HepG2 (cell line): ENCODE results near the gene KRT14. TPM values are rescaled to one million over a fixed set of nuclear protein-coding genes. Genes with fewer than 3 reads are reported as not detected.

Experiments
- ATAC-seq: fragments of 200-7000 bp; cut with Tn5 transposase; 3 replicates; pipeline ENCODE4 v1.9.1; 2020; ENCODE audit warnings: mild to moderate bottlenecking, moderate library complexity
- BruUV-seq: library from RNA; stranded (reverse); fragments of 400-500 nt; replicated peaks from 2 replicates; lab custom pipeline; 2021; lab: Mats Ljungman, UMichigan
- CTCF ChIA-PET: fragments of 300-600 bp; formaldehyde crosslinking; extraction: SDS; loops from one replicate; lab custom pipeline; 2021; ENCODE audit warnings: low total read pairs, inconsistent platforms, low intra/inter-chr PET ratio; lab: Yijun Ruan, JAX
- POLR2A ChIA-PET: fragments of 350-600 bp; sonication (Branson Sonifier 250); formaldehyde crosslinking; loops from one replicate; lab custom pipeline; 2020; ENCODE audit warnings: antibody characterized with exemption, inconsistent platforms; lab: Yijun Ruan, JAX
- DNase-seq: peaks from one replicate; pipeline ENCODE4 v3.0.0-alpha.2; 2015; ENCODE audit warnings: low spot score
- FAIRE-seq: peaks from 3 replicates; lab custom pipeline; 2011; peaks lifted over from hg19 to GRCh38; lab: Jason Lieb, UNC
- H2AFZ ChIP-seq: one replicate; pipeline ENCODE4 v1.6.1; 2011; ENCODE audit warnings: low read length, inconsistent platforms
- H3K27ac ChIP-seq: fragments of 300-600 bp; 3 replicates; pipeline ENCODE4 v1.8.0; 2011; ENCODE audit warnings: mixed run types, mild to moderate bottlenecking, mixed read lengths, low read length, inconsistent platforms; ENCODE audit not compliant: insufficient read depth; ENCODE audit errors: extremely low read length
- H3K27me3 ChIP-seq, 2 experiments: fragments of 200-600 bp in 1 of 2; 2 replicates in 1 of 2; 3 replicates in 1 of 2; pipeline versions ENCODE4 v1.6.0 to v1.8.0; 2011; ENCODE audit warnings: low read length in 2 of 2, mild to moderate bottlenecking in 2 of 2, moderate library complexity in 2 of 2, inconsistent platforms in 1 of 2; ENCODE audit not compliant: insufficient read depth in 2 of 2, control insufficient read depth in 1 of 2
- H3K36me3 ChIP-seq, 2 experiments: fragments of 200-600 bp in 1 of 2; replicated peaks in 1 of 2; 2 replicates in 1 of 2; 3 replicates in 1 of 2; pipeline versions ENCODE4 v1.5.1 to v1.8.0; 2011; ENCODE audit warnings: low read length in 2 of 2, inconsistent platforms in 1 of 2; ENCODE audit not compliant: insufficient read depth in 2 of 2, control insufficient read depth in 1 of 2
- H3K4me1 ChIP-seq: 2 replicates; pipeline ENCODE4 v1.5.1; 2012; ENCODE audit warnings: low read length, inconsistent platforms; ENCODE audit not compliant: insufficient read depth
- H3K4me2 ChIP-seq: 2 replicates; pipeline ENCODE4 v1.6.0; 2011; ENCODE audit warnings: low read depth, low read length, inconsistent platforms
- H3K4me3 ChIP-seq, 3 experiments: fragments of 200-600 bp in 1 of 3; sonication (generic), shearing (Covaris generic) in 1 of 3; replicated peaks in 1 of 3; 2 replicates each; pipeline ENCODE4 v1.5.1; 2011 to 2016; ENCODE audit warnings: low read length in 3 of 3, inconsistent platforms in 2 of 3, low read depth in 2 of 3, mild to moderate bottlenecking in 2 of 3, control low read depth in 1 of 3, mixed read lengths in 1 of 3; ENCODE audit not compliant: insufficient read depth in 1 of 3
- H3K79me2 ChIP-seq: one replicate; pipeline ENCODE4 v1.6.1; 2011; ENCODE audit warnings: low read length, inconsistent platforms; ENCODE audit not compliant: insufficient read depth
- H3K9ac ChIP-seq: 2 replicates; pipeline ENCODE4 v1.6.0; 2011; ENCODE audit warnings: mild to moderate bottlenecking, low read depth, low read length, inconsistent platforms; ENCODE audit not compliant: insufficient read depth
- H3K9me3 ChIP-seq: 2 replicates; pipeline ENCODE4 v1.5.1; 2012; ENCODE audit warnings: mild to moderate bottlenecking, low read length
- H4K20me1 ChIP-seq: 2 replicates; pipeline ENCODE4 v1.6.0; 2011; ENCODE audit warnings: inconsistent platforms, mild to moderate bottlenecking, low read length, moderate library complexity; ENCODE audit not compliant: insufficient read depth
- ATF7-NPFF ChIP-seq: sonication (generic); formaldehyde crosslinking; IDR thresholded peaks from 2 replicates; pipeline ENCODE4 v1.8.1; 2023; ENCODE audit warnings: mild to moderate bottlenecking, low read depth, missing genetic modification reagents, moderate library complexity
- CENPBD1 ChIP-seq: sonication (generic); formaldehyde crosslinking; IDR thresholded peaks from 2 replicates; pipeline ENCODE4 v1.8.0; 2022; ENCODE audit warnings: missing genetic modification reagents, low read depth, mild to moderate bottlenecking, borderline replicate concordance
- MAF1 ChIP-seq: sonication (generic); formaldehyde crosslinking; IDR thresholded peaks from 2 replicates; pipeline ENCODE4 v1.5.0; 2020; ENCODE audit warnings: missing genetic modification reagents, borderline replicate concordance
- MYC ChIP-seq: sonication (generic); formaldehyde crosslinking; IDR thresholded peaks from 2 replicates; pipeline ENCODE4 v1.9.0; 2021; ENCODE audit warnings: missing genetic modification reagents, borderline replicate concordance
- TARDBP ChIP-seq: sonication (generic); formaldehyde crosslinking; IDR thresholded peaks from 2 replicates; pipeline ENCODE4 v1.8.0; 2022; ENCODE audit warnings: mild to moderate bottlenecking, missing genetic modification reagents
- TEAD3 ChIP-seq: optimal IDR thresholded peaks from 2 replicates; pipeline ENCODE3; 2016; ENCODE audit warnings: borderline replicate concordance
- ZKSCAN1 ChIP-seq: fragments of 150-350 bp; IDR thresholded peaks from 2 replicates; pipeline ENCODE4 v1.6.1; 2014; ENCODE audit warnings: low read length
- ZNF160 ChIP-seq: sonication (generic); formaldehyde crosslinking; IDR thresholded peaks from 2 replicates; pipeline ENCODE4 v1.8.0; 2022; ENCODE audit warnings: mild to moderate bottlenecking, inconsistent platforms, missing genetic modification reagents
- WGBS: methylation state at CpG from one replicate; pipeline ENCODE4 v1.1.6; 2017; ENCODE audit warnings: low lambda C conversion rate; 5-methylcytosine and 5-hydroxymethylcytosine counted together
- in situ Hi-C: cut with HindIII; loops from 2 replicates; pipeline ENCODE4 v1.10.0; 2017; ENCODE audit warnings: low pct_unique_long_range_greater_than_20kb; ENCODE audit not compliant: extremely low pct_ligation_motif_present
- intact Hi-C: fragments of 100-400 bp; cut with micrococcal nuclease; formaldehyde crosslinking; loops from one replicate; pipeline ENCODE4 v1.10.0; 2022; ENCODE audit not compliant: unreplicated experiment
- polyA plus RNA-seq, 8 experiments: library from polyadenylated mRNA; depleted of rRNA in 3 of 8; stranded (reverse) in 7 of 8; unstranded in 1 of 8; fragments of >200 nt; fragmentation: Illumina TruSeq in 4 of 8; extraction: Trizol in 4 of 8; gene quantifications; 2 replicates each; pipeline versions ENCODE4 v1.2.1 to v1.2.3, GENCODE V29; 2011 to 2016; ENCODE audit warnings: low read depth in 4 of 8, missing spikeins in 1 of 8, mixed read lengths in 1 of 8; ENCODE audit not compliant: insufficient read depth in 1 of 8
- total RNA-seq, 5 experiments: library from RNA; depleted of rRNA; stranded (reverse); fragments of >200 nt; fragmentation: Illumina TruSeq; extraction: Trizol; gene quantifications; 2 replicates each; pipeline ENCODE4 v1.2.3, GENCODE V29; 2016; ENCODE audit warnings: low read depth in 1 of 5
- TF ChIP-seq, protein P1 (sequence below): sonication (generic); formaldehyde crosslinking; IDR thresholded peaks from 2 replicates; pipeline ENCODE4 v1.8.1; 2022; ENCODE audit warnings: mild to moderate bottlenecking, missing genetic modification reagents
- TF ChIP-seq, protein P2 (sequence below): sonication (generic); formaldehyde crosslinking; IDR thresholded peaks from 2 replicates; pipeline ENCODE4 v1.8.0; 2023; ENCODE audit warnings: mild to moderate bottlenecking, missing genetic modification reagents
- TF ChIP-seq, protein P3 (sequence below): sonication (generic); formaldehyde crosslinking; IDR thresholded peaks from 2 replicates; pipeline ENCODE4 v1.4.0; 2020; ENCODE audit warnings: missing genetic modification reagents
- TF ChIP-seq, protein P4 (sequence below): sonication (generic); formaldehyde crosslinking; IDR thresholded peaks from one replicate; pipeline ENCODE4 v1.5.1; 2020; ENCODE audit warnings: mild to moderate bottlenecking, missing genetic modification reagents; ENCODE audit errors: not compliant biosample characterization

Gene KRT14
- total and polyA plus RNA-seq, 2 of the 13 experiments (the other 11 are each of a cell fraction or from before 2014, with no cell fraction given): 0.09 TPM; not detected in 1

DNA sequence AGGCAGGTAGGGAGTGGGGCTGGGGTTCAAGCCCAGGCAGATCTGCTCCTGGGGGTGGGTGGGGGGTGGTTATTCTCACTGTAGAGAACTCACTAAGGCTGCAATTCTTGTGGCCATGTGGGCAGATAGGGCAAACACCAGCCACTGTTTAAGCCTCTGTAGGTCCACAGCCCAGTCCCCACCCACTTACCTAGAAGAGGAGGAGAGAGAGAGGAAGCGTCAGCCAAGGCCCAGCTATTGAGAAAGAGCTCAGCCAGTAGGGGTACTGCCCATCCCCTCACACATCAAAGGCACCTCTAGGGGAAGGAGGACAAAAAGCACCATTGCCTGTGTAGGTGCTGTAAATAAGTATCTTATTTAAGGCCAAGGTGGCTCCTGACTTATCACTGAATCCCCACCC lies 13.0 kb upstream of the KRT14 start:
- no TSS peak for BruUV-seq
- Histone ChIP-seq H3K4me1 (no peaks in the 10 kb centered on the region), H3K4me2 (no peak overlapping the region), H3K27ac (no peak overlapping the region), H2AFZ (no peak overlapping the region), H3K27me3 (peaks cover 0 to 6% of the 10 kb centered on the region in 2 experiments; a peak in 1 of 5 replicates), H4K20me1 (no peaks in the 10 kb centered on the region), H3K9me3 (no peaks in the 10 kb centered on the region), H3K36me3 (no peaks in the 10 kb centered on the region), H3K9ac (no peak overlapping the region), H3K4me3 (no peak overlapping the region), H3K79me2 (no peaks in the 10 kb centered on the region)
- intact Hi-C loops (loop anchor here (10.0 kb wide), 1 partner anchor 65 kb away; no protein-coding TSS in a partner anchor), in situ Hi-C loops (no loop called here)
- DNase-seq (no peak), FAIRE-seq (no peak), ATAC-seq (no peak)
- 0% methylated on average over 1 of the region's 1 CpG for WGBS
- POLR2A ChIA-PET: no interaction called here
- CTCF ChIA-PET: no interaction called here
- TF ChIP-seq CENPBD1 (CRISPR knock-in tag) (no peak), ZKSCAN1 (no peak), ZNF160 (no peak), MAF1 (CRISPR knock-in tag) (no peak), MYC (CRISPR knock-in tag) (no peak), ATF7-NPFF (no peak), TARDBP (CRISPR knock-in tag) (no peak), TEAD3 (no peak)
- TF ChIP-seq, protein P1, sequence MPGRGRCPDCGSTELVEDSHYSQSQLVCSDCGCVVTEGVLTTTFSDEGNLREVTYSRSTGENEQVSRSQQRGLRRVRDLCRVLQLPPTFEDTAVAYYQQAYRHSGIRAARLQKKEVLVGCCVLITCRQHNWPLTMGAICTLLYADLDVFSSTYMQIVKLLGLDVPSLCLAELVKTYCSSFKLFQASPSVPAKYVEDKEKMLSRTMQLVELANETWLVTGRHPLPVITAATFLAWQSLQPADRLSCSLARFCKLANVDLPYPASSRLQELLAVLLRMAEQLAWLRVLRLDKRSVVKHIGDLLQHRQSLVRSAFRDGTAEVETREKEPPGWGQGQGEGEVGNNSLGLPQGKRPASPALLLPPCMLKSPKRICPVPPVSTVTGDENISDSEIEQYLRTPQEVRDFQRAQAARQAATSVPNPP (CRISPR knock-in tag): no peak
- TF ChIP-seq, protein P2, sequence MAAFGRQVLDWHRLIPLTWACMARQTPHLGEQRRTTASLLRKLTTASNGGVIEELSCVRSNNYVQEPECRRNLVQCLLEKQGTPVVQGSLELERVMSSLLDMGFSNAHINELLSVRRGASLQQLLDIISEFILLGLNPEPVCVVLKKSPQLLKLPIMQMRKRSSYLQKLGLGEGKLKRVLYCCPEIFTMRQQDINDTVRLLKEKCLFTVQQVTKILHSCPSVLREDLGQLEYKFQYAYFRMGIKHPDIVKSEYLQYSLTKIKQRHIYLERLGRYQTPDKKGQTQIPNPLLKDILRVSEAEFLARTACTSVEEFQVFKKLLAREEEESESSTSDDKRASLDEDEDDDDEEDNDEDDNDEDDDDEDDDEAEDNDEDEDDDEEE: no peak
- TF ChIP-seq, protein P3, sequence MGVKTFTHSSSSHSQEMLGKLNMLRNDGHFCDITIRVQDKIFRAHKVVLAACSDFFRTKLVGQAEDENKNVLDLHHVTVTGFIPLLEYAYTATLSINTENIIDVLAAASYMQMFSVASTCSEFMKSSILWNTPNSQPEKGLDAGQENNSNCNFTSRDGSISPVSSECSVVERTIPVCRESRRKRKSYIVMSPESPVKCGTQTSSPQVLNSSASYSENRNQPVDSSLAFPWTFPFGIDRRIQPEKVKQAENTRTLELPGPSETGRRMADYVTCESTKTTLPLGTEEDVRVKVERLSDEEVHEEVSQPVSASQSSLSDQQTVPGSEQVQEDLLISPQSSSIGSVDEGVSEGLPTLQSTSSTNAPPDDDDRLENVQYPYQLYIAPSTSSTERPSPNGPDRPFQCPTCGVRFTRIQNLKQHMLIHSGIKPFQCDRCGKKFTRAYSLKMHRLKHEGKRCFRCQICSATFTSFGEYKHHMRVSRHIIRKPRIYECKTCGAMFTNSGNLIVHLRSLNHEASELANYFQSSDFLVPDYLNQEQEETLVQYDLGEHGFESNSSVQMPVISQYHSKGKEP (CRISPR knock-in tag): no peak
- TF ChIP-seq, protein P4, sequence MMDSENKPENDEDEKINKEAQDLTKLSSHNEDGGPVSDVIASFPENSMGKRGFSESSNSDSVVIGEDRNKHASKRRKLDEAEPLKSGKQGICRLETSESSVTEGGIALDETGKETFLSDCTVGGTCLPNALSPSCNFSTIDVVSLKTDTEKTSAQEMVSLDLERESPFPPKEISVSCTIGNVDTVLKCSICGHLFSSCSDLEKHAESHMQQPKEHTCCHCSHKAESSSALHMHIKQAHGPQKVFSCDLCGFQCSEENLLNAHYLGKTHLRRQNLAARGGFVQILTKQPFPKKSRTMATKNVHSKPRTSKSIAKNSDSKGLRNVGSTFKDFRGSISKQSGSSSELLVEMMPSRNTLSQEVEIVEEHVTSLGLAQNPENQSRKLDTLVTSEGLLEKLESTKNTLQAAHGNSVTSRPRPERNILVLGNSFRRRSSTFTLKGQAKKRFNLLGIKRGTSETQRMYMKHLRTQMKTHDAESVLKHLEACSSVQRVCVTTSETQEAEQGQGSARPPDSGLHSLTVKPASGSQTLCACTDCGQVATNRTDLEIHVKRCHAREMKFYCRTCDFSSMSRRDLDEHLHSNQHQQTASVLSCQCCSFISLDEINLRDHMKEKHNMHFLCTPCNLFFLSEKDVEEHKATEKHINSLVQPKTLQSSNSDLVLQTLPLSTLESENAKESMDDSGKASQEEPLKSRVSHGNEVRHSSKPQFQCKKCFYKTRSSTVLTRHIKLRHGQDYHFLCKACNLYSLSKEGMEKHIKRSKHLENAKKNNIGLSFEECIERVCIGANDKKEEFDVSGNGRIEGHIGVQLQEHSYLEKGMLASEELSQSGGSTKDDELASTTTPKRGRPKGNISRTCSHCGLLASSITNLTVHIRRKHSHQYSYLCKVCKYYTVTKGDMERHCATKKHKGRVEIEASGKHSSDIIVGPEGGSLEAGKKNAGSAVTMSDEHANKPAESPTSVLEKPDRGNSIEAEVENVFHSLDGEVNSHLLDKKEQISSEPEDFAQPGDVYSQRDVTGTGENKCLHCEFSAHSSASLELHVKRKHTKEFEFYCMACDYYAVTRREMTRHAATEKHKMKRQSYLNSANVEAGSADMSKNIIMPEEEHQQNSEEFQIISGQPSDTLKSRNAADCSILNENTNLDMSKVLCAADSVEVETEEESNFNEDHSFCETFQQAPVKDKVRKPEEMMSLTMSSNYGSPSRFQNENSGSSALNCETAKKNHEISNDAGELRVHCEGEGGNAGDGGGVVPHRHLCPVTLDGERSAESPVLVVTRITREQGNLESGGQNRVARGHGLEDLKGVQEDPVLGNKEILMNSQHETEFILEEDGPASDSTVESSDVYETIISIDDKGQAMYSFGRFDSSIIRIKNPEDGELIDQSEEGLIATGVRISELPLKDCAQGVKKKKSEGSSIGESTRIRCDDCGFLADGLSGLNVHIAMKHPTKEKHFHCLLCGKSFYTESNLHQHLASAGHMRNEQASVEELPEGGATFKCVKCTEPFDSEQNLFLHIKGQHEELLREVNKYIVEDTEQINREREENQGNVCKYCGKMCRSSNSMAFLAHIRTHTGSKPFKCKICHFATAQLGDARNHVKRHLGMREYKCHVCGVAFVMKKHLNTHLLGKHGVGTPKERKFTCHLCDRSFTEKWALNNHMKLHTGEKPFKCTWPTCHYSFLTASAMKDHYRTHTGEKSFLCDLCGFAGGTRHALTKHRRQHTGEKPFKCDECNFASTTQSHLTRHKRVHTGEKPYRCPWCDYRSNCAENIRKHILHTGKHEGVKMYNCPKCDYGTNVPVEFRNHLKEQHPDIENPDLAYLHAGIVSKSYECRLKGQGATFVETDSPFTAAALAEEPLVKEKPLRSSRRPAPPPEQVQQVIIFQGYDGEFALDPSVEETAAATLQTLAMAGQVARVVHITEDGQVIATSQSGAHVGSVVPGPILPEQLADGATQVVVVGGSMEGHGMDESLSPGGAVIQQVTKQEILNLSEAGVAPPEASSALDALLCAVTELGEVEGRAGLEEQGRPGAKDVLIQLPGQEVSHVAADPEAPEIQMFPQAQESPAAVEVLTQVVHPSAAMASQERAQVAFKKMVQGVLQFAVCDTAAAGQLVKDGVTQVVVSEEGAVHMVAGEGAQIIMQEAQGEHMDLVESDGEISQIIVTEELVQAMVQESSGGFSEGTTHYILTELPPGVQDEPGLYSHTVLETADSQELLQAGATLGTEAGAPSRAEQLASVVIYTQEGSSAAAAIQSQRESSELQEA (CRISPR knock-in tag): no peak
